ENCODE results near the gene UGCG. TPM values are rescaled to one million over a fixed set of nuclear protein-coding genes. Genes with fewer than 3 reads are reported as not detected.
"Not testable (repeated sequence)": the region's sequence is repeated elsewhere in the genome, so short reads cannot be mapped to it uniquely, and the experiment has no call there.

Gene UGCG
- total RNA-seq, 1 donor from 2014 or later, result 44.6 TPM

GRCh38 chr9:111890867-111891266, 5.7 kb upstream of the UGCG start:
- DNase-seq (ENCODE audit: low spot score), result not testable (repeated sequence)

- DNase-seq (ENCODE audit: low spot score), result peak; percentile 36
Observed at GRCh38 chr9:111891910-111892499, 4.6 kb upstream of the UGCG start.

GRCh38 chr9:111896942-111897600, 457 bp downstream of the UGCG start:
- peak; percentile 36 for DNase-seq (ENCODE audit: low spot score)

- DNase-seq (ENCODE audit: low spot score), result no peak
Observed at GRCh38 chr9:111897601-111898137, 1.1 kb downstream of the UGCG start.

GRCh38 chr9:111898331-111899096, 1.9 kb downstream of the UGCG start:
- DNase-seq (ENCODE audit: low spot score), result no peak

- no peak for DNase-seq (ENCODE audit: low spot score)
Observed at GRCh38 chr9:111900151-111900857, 3.7 kb downstream of the UGCG start.

- no peak for DNase-seq (ENCODE audit: low spot score)
Observed at GRCh38 chr9:111900858-111901612, 4.4 kb downstream of the UGCG start.

- no peak for DNase-seq (ENCODE audit: low spot score)
Observed at GRCh38 chr9:111902391-111903139, 6.0 kb downstream of the UGCG start.

- DNase-seq (ENCODE audit: low spot score), result not testable (repeated sequence)
Observed at GRCh38 chr9:111903535-111903934, 6.9 kb downstream of the UGCG start.

GRCh38 chr9:111904026-111904425, 7.4 kb downstream of the UGCG start:
- no peak for DNase-seq (ENCODE audit: low spot score)

- DNase-seq (ENCODE audit: low spot score), result no peak
Observed at GRCh38 chr9:111904891-111905291, 8.3 kb downstream of the UGCG start.

GRCh38 chr9:111907147-111907546, 10.5 kb downstream of the UGCG start:
- DNase-seq (ENCODE audit: low spot score), result no peak

- DNase-seq (ENCODE audit: low spot score), result no peak
Observed at GRCh38 chr9:111909444-111909843, 12.8 kb downstream of the UGCG start.

- DNase-seq (ENCODE audit: low spot score), result no peak
Observed at GRCh38 chr9:111910428-111910827, 13.8 kb downstream of the UGCG start.

GRCh38 chr9:111913159-111913558, 16.5 kb downstream of the UGCG start:
- no peak for DNase-seq (ENCODE audit: low spot score)

GRCh38 chr9:111914749-111915424, 18.3 kb downstream of the UGCG start:
- DNase-seq (ENCODE audit: low spot score), result no peak

GRCh38 chr9:111915425-111915758, 18.8 kb downstream of the UGCG start:
- no peak for DNase-seq (ENCODE audit: low spot score)

- no peak for DNase-seq (ENCODE audit: low spot score)
Observed at GRCh38 chr9:111916234-111916645, 19.6 kb downstream of the UGCG start.

GRCh38 chr9:111917201-111917600, 20.6 kb downstream of the UGCG start:
- DNase-seq (ENCODE audit: low spot score), result no peak

GRCh38 chr9:111917980-111918379, 21.4 kb downstream of the UGCG start:
- peak; percentile 40 for DNase-seq (ENCODE audit: low spot score)

Data from mucosa of gallbladder (tissue), 1 donor.